ENCODE measurements around the gene LTBP1.

Gene LTBP1

DNA sequence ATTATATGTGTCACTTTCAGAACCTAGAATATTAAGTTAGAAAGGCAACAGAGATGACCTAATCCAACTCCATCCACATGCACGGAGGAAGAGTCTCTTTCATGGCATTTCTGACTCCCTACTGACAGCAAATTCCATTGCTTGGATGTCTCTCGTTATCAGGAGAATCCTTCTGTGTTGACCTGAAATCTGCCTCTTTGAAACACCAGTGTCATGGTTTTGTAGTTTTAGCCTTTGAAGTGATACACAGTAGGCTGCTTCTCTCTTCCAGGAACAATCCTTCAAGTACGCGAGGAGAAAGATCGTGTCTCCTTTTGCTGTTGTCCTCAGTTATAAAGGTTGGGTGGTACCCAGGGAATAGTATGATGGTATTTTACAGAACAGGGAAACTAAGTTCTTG is 327.8 kb downstream of the LTBP1 start:
- no peak for DNase-seq (ENCODE audit: low spot score)
- Histone ChIP-seq H3K27me3 (ENCODE audit: insufficient read depth, poor library complexity, severe bottlenecking) (no peaks in the 10 kb centered on the region), H3K36me3 (ENCODE audit: low read depth) (no peaks in the 10 kb centered on the region), H3K27ac (ENCODE audit: poor library complexity, severe bottlenecking) (no peak overlapping the region), H3K4me3 (ENCODE audit: severe bottlenecking) (no peak overlapping the region), H3K4me1 (ENCODE audit: insufficient read depth, poor library complexity, severe bottlenecking) (peaks cover 14% of the 10 kb centered on the region), H3K9me3 (ENCODE audit: severe bottlenecking) (no peaks in the 10 kb centered on the region)
- TF ChIP-seq, protein P1, sequence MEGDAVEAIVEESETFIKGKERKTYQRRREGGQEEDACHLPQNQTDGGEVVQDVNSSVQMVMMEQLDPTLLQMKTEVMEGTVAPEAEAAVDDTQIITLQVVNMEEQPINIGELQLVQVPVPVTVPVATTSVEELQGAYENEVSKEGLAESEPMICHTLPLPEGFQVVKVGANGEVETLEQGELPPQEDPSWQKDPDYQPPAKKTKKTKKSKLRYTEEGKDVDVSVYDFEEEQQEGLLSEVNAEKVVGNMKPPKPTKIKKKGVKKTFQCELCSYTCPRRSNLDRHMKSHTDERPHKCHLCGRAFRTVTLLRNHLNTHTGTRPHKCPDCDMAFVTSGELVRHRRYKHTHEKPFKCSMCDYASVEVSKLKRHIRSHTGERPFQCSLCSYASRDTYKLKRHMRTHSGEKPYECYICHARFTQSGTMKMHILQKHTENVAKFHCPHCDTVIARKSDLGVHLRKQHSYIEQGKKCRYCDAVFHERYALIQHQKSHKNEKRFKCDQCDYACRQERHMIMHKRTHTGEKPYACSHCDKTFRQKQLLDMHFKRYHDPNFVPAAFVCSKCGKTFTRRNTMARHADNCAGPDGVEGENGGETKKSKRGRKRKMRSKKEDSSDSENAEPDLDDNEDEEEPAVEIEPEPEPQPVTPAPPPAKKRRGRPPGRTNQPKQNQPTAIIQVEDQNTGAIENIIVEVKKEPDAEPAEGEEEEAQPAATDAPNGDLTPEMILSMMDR (IDR thresholded peaks at IDR 0.05; ENCODE audit: poor library complexity, severe bottlenecking), result no peak
- ATAC-seq (ENCODE audit: low read depth), result no peak

DNA sequence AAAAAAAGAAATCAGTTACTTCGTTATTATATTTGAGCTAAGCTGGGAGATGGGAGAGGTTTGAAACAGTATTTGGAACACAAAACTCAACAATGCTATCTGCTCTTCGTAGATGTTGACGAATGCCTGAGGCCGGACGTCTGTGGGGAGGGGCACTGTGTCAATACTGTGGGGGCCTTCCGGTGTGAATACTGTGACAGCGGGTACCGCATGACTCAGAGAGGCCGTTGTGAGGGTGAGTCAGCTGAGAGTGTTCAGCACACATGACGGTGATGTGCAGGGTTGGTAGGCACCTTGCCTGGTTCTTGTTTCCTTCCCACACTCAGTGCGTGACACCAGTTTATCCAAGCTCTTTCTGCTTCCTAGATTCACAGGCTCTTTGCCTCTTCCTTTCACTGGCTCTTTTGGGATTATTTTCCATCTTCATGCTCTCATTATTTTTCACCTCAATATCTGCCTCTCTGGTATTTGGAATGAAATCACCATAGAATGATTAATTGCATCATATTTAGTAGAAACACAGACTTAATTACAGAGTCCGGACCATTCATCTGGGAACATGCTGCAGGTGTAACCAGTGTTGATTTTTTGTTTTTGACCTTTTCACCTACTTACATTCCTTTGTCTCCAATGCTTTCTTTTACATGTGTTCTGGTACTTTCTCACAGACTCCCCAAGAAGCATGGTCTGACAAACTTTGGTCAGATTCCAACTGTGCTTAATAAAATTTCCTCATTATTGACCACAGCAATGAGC is 329.1 kb downstream of the LTBP1 start:
- Histone ChIP-seq H3K27ac (ENCODE audit: poor library complexity, severe bottlenecking) (peak overlapping the region; percentile 38), H3K4me1 (ENCODE audit: insufficient read depth, poor library complexity, severe bottlenecking) (peaks cover 12% of the 10 kb centered on the region), H3K36me3 (ENCODE audit: low read depth) (no peaks in the 10 kb centered on the region), H3K9me3 (ENCODE audit: severe bottlenecking) (no peaks in the 10 kb centered on the region), H3K27me3 (ENCODE audit: insufficient read depth, poor library complexity, severe bottlenecking) (no peaks in the 10 kb centered on the region), H3K4me3 (ENCODE audit: severe bottlenecking) (no peak overlapping the region)
- peak; percentile 99 for ATAC-seq (ENCODE audit: low read depth)
- TF ChIP-seq, protein P1 (IDR thresholded peaks at IDR 0.05; ENCODE audit: poor library complexity, severe bottlenecking), result no peak
- peak; percentile 87 for DNase-seq (ENCODE audit: low spot score)

DNA sequence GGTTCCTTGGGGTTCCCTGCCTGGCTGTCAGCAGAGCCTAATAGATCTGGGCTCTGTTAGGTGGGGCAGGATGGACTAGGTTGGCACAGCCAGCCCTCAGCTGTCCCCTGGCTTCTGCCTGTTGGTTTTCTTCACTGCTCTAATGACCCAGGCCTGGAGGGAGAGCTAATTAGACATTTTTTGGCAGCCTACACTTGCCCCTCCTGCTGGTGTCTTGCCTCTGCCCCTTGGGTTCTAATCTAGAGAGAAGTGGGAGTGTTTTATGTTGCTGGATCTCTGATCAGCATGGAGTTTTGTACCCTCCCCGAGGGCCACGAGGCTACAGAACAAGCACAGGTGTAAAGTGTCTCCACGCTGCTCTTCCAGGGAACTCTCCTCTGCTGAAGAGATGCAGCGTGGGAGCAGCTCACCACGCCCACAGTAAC is 330.3 kb downstream of the LTBP1 start:
- ATAC-seq (ENCODE audit: low read depth), result no peak

DNA sequence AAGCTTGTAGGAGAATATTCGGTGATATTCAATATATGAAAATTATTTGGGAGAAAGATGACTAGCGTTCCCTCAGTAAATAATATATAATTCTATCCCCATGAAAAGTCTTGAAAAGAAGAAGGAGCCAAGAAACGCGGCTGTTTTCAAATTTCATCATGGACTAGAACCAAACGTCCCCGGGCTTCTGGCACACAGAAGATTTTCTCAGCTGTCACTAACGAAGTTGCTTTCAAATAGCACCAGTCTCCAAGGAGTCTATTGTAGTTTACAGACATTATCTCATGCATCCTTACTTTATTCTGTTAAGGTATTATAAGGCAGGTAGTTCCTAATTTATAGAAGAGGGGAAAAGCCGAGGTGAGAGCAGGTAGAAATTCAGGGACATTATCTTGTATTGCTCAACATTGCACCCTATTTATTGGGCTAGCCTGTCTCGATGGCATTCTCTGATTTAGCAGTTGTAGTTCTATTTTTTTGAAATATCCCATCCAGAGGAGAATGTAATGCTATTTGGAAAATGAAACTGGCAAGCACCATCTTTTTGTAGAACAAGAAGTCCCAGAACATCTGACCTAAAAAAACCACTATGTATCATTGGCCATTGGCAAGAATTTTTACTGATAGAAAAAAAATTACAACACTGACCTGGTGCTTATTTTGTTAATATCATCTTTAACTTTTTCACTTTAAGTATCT is 331.6 kb downstream of the LTBP1 start:
- Histone ChIP-seq H3K27ac (ENCODE audit: poor library complexity, severe bottlenecking) (no peak overlapping the region), H3K4me3 (ENCODE audit: severe bottlenecking) (no peak overlapping the region), H3K9me3 (ENCODE audit: severe bottlenecking) (no peaks in the 10 kb centered on the region), H3K4me1 (ENCODE audit: insufficient read depth, poor library complexity, severe bottlenecking) (peaks cover 10% of the 10 kb centered on the region), H3K36me3 (ENCODE audit: low read depth) (no peaks in the 10 kb centered on the region), H3K27me3 (ENCODE audit: insufficient read depth, poor library complexity, severe bottlenecking) (no peaks in the 10 kb centered on the region)
- TF ChIP-seq, protein P1 (IDR thresholded peaks at IDR 0.05; ENCODE audit: poor library complexity, severe bottlenecking), result no peak
- DNase-seq (ENCODE audit: low spot score) (no peak), ATAC-seq (ENCODE audit: low read depth) (no peak)

More for the DNA sequence above, 330.3 kb downstream of the LTBP1 start:
- H3K4me1 ChIP-seq (ENCODE audit: insufficient read depth, poor library complexity, severe bottlenecking), result peaks cover 10% of the 10 kb centered on the region
- no peak overlapping the region for H3K27ac ChIP-seq (ENCODE audit: poor library complexity, severe bottlenecking)
- H3K9me3 ChIP-seq (ENCODE audit: severe bottlenecking), result no peaks in the 10 kb centered on the region
- no peaks in the 10 kb centered on the region for H3K36me3 ChIP-seq (ENCODE audit: low read depth)
- no peak for DNase-seq (ENCODE audit: low spot score)
- TF ChIP-seq, protein P1 (IDR thresholded peaks at IDR 0.05; ENCODE audit: poor library complexity, severe bottlenecking), result no peak
- H3K4me3 ChIP-seq (ENCODE audit: severe bottlenecking), result no peak overlapping the region
- H3K27me3 ChIP-seq (ENCODE audit: insufficient read depth, poor library complexity, severe bottlenecking), result no peaks in the 10 kb centered on the region

DNA sequence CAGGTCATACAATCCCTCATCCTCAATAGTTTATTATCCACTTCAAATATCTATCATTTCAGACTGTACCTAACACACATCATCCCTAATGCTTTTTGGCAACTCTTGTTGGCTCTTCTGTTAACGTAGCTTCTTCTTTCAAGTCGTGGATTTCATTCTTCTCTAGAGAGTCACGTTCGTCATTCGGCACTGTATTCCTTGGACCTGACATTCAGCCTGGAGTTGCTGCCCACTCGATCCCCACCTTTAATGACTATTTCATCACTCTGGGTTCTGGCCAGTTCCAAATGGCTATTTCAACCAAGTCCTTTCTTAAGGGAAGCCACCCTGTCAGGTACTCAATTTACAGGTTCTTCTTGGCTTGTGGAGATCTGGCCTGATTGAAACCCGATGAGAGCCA is 337.5 kb downstream of the LTBP1 start:
- TF ChIP-seq, protein P1 (IDR thresholded peaks at IDR 0.05; ENCODE audit: poor library complexity, severe bottlenecking), result no peak

More for the DNA sequence above, 337.5 kb downstream of the LTBP1 start:
- Histone ChIP-seq H3K27ac (ENCODE audit: poor library complexity, severe bottlenecking) (no peak overlapping the region), H3K4me1 (ENCODE audit: insufficient read depth, poor library complexity, severe bottlenecking) (no peaks in the 10 kb centered on the region), H3K9me3 (ENCODE audit: severe bottlenecking) (no peaks in the 10 kb centered on the region), H3K36me3 (ENCODE audit: low read depth) (no peaks in the 10 kb centered on the region), H3K27me3 (ENCODE audit: insufficient read depth, poor library complexity, severe bottlenecking) (no peaks in the 10 kb centered on the region), H3K4me3 (ENCODE audit: severe bottlenecking) (no peak overlapping the region)
- DNase-seq (ENCODE audit: low spot score), result no peak
- ATAC-seq (ENCODE audit: low read depth), result no peak

Measured in RWPE2 (cell line).